Suprapubic skin (tissue), 4 donors: Measurements from ENCODE around the gene RBP4. TPM values are rescaled to one million over a fixed set of nuclear protein-coding genes. Genes with fewer than 3 reads are reported as not detected.

Experiments used
- DNase-seq, 2 donors: peaks; one replicate each; pipeline ENCODE4 v3.0.0-alpha.2; 2019; ENCODE audit warnings: low spot score in 2 of 2
- H3K27ac ChIP-seq: fragments of 200-600 bp; sonication (generic); one replicate; pipeline ENCODE4 v1.5.1; 2019
- H3K27me3 ChIP-seq: fragments of 200-600 bp; sonication (generic); one replicate; pipeline ENCODE4 v1.5.1; 2019
- H3K36me3 ChIP-seq: fragments of 200-600 bp; sonication (generic); one replicate; pipeline ENCODE4 v1.5.1; 2019
- H3K4me1 ChIP-seq: fragments of 200-600 bp; sonication (generic); one replicate; pipeline ENCODE4 v1.5.1; 2019
- H3K4me3 ChIP-seq: fragments of 200-600 bp; sonication (generic); one replicate; pipeline ENCODE4 v1.5.1; 2019; ENCODE audit warnings: mild to moderate bottlenecking
- H3K9me3 ChIP-seq: fragments of 200-600 bp; sonication (generic); one replicate; pipeline ENCODE4 v1.5.1; 2019
- CTCF ChIP-seq, 2 donors: fragments of 200-600 bp in 1 of 2; fragments of 450-650 bp in 1 of 2; sonication (generic) in 1 of 2; IDR thresholded peaks; one replicate each; pipeline ENCODE4 v1.5.1; 2016 to 2019; ENCODE audit warnings: antibody characterized with exemption in 2 of 2, mild to moderate bottlenecking in 1 of 2, moderate library complexity in 1 of 2
- EP300 ChIP-seq: sonication (generic); formaldehyde crosslinking; IDR thresholded peaks from one replicate; pipeline ENCODE4 v1.6.1; 2017; ENCODE audit warnings: antibody characterized with exemption
- POLR2A ChIP-seq, 2 donors: fragments of 450-650 bp; IDR thresholded peaks; one replicate each; pipeline ENCODE4 v1.6.1; 2017; ENCODE audit warnings: antibody characterized with exemption in 2 of 2, mild to moderate bottlenecking in 2 of 2, moderate library complexity in 2 of 2
- POLR2AphosphoS5 ChIP-seq, 3 donors: sonication (generic); formaldehyde crosslinking; IDR thresholded peaks; one replicate each; pipeline ENCODE4 v1.6.1; 2017; ENCODE audit warnings: antibody characterized with exemption in 3 of 3
- WGBS: methylation state at CpG from one replicate; pipeline ENCODE4 v1.1.5; 2018; 5-methylcytosine and 5-hydroxymethylcytosine counted together
- total RNA-seq, 4 donors: library from RNA; depleted of rRNA; stranded (reverse); fragments of >200 nt; gene quantifications; one replicate each; pipeline ENCODE4 v1.1.0, GENCODE V29; 2016

Gene RBP4
- total RNA-seq, 4 donors from 2014 or later, result 8.5 to 32.7 (median 18.2) TPM

GRCh38 chr10:93579985-93580711 is 20.9 kb downstream of the RBP4 start:
- Histone ChIP-seq H3K4me1 (no peaks in the 10 kb centered on the region), H3K36me3 (no peaks in the 10 kb centered on the region), H3K27ac (no peak overlapping the region), H3K9me3 (no peaks in the 10 kb centered on the region), H3K27me3 (peaks cover 3% of the 10 kb centered on the region), H3K4me3 (no peak overlapping the region)
- 80% methylated on average over 3 of the region's 3 CpGs for WGBS
- no peak for DNase-seq
- TF ChIP-seq POLR2A (IDR thresholded peaks at IDR 0.05) (no peak), POLR2AphosphoS5 (IDR thresholded peaks at IDR 0.05) (no peak), EP300 (no peak), CTCF (IDR thresholded peaks at IDR 0.05) (no peak)

- Histone ChIP-seq H3K36me3 (no peaks in the 10 kb centered on the region), H3K4me1 (no peaks in the 10 kb centered on the region), H3K27me3 (peaks cover 3% of the 10 kb centered on the region), H3K27ac (no peak overlapping the region), H3K9me3 (no peaks in the 10 kb centered on the region), H3K4me3 (no peak overlapping the region)
- 83% methylated on average over 7 of the region's 7 CpGs for WGBS
- TF ChIP-seq EP300 (no peak), POLR2AphosphoS5 (IDR thresholded peaks at IDR 0.05) (no peak), CTCF (IDR thresholded peaks at IDR 0.05) (no peak), POLR2A (IDR thresholded peaks at IDR 0.05) (no peak)
- DNase-seq, result no peak
Observed at GRCh38 chr10:93579089-93579488, 21.9 kb downstream of the RBP4 start.

- H3K4me1 ChIP-seq, result no peaks in the 10 kb centered on the region
- 88% methylated on average over 3 of the region's 3 CpGs for WGBS
- H3K4me3 ChIP-seq, result no peak overlapping the region
- peaks cover 3% of the 10 kb centered on the region for H3K27me3 ChIP-seq
- no peaks in the 10 kb centered on the region for H3K36me3 ChIP-seq
- no peak overlapping the region for H3K27ac ChIP-seq
- no peaks in the 10 kb centered on the region for H3K9me3 ChIP-seq
- no peak for DNase-seq
- TF ChIP-seq POLR2AphosphoS5 (IDR thresholded peaks at IDR 0.05), result no peak
- TF ChIP-seq POLR2A (IDR thresholded peaks at IDR 0.05), result no peak
- TF ChIP-seq EP300, result no peak
- TF ChIP-seq CTCF (IDR thresholded peaks at IDR 0.05), result no peak
Observed at GRCh38 chr10:93577565-93577964, 23.5 kb downstream of the RBP4 start.

GRCh38 chr10:93576888-93577287 is 24.1 kb downstream of the RBP4 start:
- H3K27me3 ChIP-seq, result peaks cover 6% of the 10 kb centered on the region
- no peak for TF ChIP-seq EP300
- no peak for TF ChIP-seq CTCF (IDR thresholded peaks at IDR 0.05)
- TF ChIP-seq POLR2A (IDR thresholded peaks at IDR 0.05), result no peak
- TF ChIP-seq POLR2AphosphoS5 (IDR thresholded peaks at IDR 0.05), result no peak
- no peak for DNase-seq
- 53% methylated on average over 3 of the region's 3 CpGs for WGBS
- H3K4me3 ChIP-seq, result no peak overlapping the region
- H3K36me3 ChIP-seq, result no peaks in the 10 kb centered on the region
- no peak overlapping the region for H3K27ac ChIP-seq
- no peaks in the 10 kb centered on the region for H3K9me3 ChIP-seq
- no peaks in the 10 kb centered on the region for H3K4me1 ChIP-seq

- H3K36me3 ChIP-seq, result no peaks in the 10 kb centered on the region
- no peak for TF ChIP-seq CTCF (IDR thresholded peaks at IDR 0.05)
- TF ChIP-seq POLR2A (IDR thresholded peaks at IDR 0.05), result no peak
- no peak for TF ChIP-seq EP300
- no peak for TF ChIP-seq POLR2AphosphoS5 (IDR thresholded peaks at IDR 0.05)
Observed at GRCh38 chr10:93573924-93574323, 27.1 kb downstream of the RBP4 start.

More at GRCh38 chr10:93573924-93574323, 27.1 kb downstream of the RBP4 start:
- H3K27ac ChIP-seq, result no peak overlapping the region
- no peaks in the 10 kb centered on the region for H3K4me1 ChIP-seq
- no peaks in the 10 kb centered on the region for H3K9me3 ChIP-seq
- 57% methylated on average over 3 of the region's 3 CpGs for WGBS
- no peak for DNase-seq
- no peak overlapping the region for H3K4me3 ChIP-seq
- peaks cover 19% of the 10 kb centered on the region for H3K27me3 ChIP-seq
